NK-92 (cell line): Measurements from ENCODE around the gene SETD4.
"Not testable (repeated sequence)": the region's sequence is repeated elsewhere in the genome, so short reads cannot be mapped to it uniquely, and the experiment has no call there.

Experiments used
- DNase-seq: peaks from one replicate; lab custom pipeline; 2025; ENCODE audit not compliant: unreplicated experiment; lab: John Stamatoyannopoulos, UW

SETD4 gene

DNA sequence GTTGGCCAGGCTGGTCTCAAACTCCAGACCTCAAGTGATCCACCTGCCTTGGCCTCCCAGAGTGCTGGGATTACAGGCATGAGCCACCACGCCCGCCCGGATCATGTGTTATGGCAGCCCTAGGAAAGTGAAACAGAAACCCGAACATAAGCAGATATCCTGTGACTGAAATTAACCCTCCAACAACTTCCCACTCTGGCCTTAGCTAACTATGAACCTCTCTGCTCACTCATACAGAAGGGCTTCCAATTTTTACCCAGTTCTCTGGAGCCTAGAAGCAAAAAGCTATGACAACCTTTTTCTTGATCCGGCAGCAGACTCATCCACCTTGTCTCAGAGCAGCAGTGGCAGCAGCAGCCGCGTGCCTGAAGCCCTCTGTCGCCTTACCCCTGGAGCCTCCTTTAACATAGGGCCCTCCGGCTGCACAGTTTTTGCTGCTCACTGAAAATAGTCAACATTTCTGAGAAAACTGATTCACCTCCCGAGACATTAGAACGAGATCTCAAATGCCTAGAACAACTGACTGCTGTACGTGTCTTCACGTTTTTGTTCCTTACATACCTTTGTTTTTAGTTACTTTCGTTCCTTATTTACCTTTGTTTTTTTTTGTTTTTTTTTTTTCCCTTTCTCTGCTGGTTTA lies 18.8 kb upstream of the SETD4 start:
- no peak for DNase-seq

DNA sequence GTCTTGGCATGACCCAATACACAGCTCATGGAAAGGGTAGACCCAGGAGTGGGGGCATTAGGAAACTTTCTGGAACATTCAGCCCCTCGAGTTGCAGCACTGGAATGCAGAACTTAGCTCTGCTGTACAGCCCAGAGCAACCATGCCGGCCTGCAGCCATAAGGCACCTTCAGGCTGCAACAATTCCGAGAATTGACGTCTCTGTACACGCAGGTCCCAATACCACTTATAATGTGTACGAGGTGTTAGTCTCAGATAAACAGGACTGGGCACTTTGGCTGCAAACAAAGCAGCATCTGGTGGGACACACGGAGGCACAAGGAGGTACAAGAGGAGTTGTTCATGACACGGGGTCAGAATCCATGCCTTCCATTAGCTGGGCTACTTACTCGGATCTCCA lies 17.4 kb upstream of the SETD4 start:
- DNase-seq, result no peak

DNA sequence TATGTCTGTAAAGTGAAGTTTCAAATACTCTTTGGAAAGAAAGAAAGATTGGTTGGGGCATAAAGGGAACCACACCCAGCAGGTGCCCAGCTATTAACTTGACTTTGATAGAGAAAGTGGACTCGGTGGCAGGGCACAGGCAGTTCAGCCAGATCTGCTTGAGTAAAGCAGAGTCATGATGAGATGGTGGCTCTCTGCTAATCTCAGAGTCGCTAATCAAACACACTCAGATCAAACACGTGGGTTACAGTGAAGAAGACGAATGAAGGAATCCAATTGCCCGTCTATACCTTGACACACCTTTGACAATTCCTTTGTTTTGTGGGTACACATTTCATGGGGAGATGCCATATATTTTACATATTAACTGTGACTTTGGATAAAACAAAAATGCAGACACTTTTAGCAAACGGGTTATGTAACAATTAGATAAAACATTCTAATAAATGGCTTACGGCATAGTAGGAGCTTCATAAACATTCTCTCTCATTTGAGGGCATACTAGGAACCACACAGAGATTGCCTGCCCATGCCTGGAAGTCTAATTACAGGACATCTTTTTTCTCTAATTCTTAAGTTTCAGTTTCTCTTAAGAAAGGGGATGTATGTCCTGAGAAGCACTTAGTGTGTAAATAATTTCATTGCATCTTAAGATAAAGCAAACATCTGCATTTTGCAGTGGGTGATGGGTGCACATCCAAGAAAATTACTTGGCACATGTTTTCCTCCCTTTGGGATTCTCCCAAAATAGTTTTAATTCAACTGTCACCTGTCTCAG lies 16.7 kb upstream of the SETD4 start:
- DNase-seq, result no peak

- no peak for DNase-seq
These were observed 15.6 kb upstream of the SETD4 start for GRCh38 chr21:36075953-36076352.

GRCh38 chr21:36075171-36075570 lies 14.8 kb upstream of the SETD4 start:
- DNase-seq, result no peak

DNA sequence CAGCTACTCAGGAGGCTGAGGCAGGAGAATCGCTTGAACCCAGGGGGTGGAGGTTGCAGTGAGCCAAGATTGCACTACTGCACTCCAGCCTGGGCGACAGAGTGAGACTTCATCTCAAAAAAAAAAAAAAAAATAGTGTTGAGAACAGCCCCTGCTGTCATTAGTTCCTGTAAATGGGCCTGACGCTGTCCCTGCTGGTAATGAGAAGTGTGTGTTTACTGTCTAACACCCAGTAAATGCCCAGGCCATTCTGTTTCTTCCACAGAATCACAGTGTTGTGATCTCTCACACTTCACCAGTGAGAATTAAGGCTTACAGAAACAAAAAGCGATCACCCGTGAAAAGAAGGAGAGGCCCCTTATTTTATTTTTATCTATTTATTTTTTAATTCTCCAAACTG lies 13.6 kb upstream of the SETD4 start:
- DNase-seq, result not testable (repeated sequence)

- DNase-seq, result no peak
These were observed 12.9 kb upstream of the SETD4 start for GRCh38 chr21:36073181-36073580.

- DNase-seq, result no peak
These were observed 12.3 kb upstream of the SETD4 start for GRCh38 chr21:36072453-36073162.

DNA sequence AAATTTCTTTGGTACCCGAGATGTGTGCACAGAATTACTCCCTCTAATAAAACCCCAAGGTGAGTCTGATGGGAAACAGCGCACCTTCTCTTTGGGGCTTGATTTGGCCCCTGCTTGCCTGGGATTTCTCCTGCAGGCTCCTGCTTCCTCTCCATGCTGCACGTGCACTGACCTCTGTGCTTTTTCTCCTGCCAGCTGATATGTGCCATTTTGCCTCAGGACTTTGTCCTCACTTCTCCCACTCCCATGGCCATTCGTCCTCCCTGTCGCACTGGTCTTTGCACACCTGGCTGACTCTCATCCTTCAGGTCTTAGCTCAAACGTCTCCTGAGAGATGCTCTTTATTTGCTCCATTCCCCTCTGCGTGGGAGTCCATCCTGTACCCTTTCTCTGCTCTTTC lies 10.7 kb upstream of the SETD4 start:
- DNase-seq, result no peak

GRCh38 chr21:36069713-36070583 lies 9.6 kb upstream of the SETD4 start, which contains the start of gene CBR1:
Gene CBR1 (plus strand): TSS chr21:36070024. CDS start chr21:36070116, 92 bp downstream.
- DNase-seq, result peak; percentile 15

DNA sequence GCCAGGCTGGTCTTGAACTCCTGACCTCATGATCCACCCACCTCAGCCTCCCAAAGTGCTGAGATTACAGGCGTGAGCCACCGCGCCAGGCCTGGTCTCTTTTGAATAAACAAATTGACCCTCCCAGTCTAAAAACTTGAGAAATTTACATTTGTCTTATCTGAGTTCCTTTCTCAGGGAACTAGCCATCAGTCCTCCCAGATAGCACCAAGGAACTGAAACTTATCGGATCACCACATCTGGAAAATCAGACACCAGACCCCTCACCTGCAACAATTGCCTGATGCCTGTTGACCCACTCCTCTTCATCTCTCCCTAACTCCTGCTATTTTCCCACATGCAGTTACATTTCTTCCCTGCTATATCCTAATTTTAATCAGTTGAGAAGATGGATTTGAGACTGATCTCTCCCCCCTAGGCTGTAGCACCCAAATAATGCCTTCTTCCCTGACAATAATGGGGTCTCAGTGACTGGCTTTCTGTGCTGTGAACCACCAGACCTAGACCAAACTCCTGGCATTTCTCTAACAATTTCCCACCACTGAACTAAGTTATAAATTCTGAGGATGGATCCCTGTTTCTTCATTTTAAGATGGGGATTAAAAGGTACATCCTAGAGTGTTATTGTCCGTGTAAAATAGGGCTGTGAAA lies 8.5 kb upstream of the SETD4 start:
- DNase-seq, result no peak

DNA sequence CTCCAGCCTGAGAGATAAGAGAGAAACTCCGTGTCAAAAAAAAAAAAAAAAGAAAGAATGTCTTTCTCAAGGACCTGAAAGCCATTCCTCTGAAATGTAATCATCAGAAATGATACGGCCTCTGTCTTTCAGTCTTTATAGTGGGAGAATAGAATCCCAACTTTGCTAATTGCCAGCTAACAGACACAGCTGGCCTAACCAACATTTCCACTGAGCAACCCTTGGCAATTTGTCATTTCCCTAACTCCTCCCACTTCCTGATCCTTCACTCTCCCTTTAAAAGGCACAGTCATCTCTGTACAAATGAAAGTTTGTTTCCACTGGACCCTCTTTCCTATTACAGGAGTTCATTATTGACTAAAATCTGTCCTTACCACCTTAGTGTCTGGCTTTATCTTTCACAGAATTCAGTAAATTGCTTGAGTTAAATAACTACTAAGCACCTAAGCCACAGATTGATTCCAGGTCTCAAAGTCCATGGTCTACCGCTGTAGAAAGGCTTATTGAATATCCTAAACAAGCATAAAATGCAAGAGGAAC lies 5.2 kb upstream of the SETD4 start:
- DNase-seq, result no peak

GRCh38 chr21:36064085-36064460 lies 3.7 kb upstream of the SETD4 start:
- DNase-seq, result no peak

GRCh38 chr21:36063375-36064084 lies 3.2 kb upstream of the SETD4 start:
- no peak for DNase-seq

- no peak for DNase-seq
These were observed 1.1 kb upstream of the SETD4 start for GRCh38 chr21:36061445-36061844.

DNA sequence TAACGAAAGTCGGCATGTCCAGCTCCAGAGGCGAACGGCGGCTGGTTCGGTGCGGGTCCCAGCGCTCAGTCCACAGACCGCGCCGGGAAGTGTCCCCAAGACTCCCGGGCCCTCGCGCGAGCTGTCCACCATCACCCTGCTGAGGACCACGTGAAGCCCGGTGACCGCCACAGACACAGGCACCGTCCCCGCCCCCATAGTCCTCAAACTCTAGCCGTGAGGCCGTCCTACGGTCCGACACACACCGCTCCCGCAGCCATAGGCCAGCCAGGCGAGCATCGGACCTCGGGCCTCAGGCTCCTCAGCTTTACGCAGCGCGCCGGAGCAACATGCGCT lies 535 bp downstream of the SETD4 start:
- no peak for DNase-seq

GRCh38 chr21:36055551-36055950 lies 4.8 kb downstream of the SETD4 start:
- no peak for DNase-seq

DNA sequence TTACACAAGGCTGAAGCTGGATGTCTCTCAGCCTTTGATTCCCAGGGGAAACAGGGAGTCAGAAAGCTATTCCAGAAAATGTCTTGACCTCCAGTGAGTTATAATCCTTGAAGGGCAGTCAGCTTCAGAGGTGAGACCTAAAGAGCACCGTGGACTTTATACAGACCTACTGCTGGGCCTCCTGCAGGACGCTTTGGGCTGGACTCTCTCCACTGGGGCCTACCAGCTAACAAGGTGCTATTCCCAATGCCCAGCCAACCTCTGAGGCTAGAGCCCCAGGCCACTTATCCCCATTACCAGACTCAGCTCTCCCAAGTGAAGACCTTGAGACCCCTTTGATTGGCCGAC lies 6.6 kb downstream of the SETD4 start:
- no peak for DNase-seq

DNA sequence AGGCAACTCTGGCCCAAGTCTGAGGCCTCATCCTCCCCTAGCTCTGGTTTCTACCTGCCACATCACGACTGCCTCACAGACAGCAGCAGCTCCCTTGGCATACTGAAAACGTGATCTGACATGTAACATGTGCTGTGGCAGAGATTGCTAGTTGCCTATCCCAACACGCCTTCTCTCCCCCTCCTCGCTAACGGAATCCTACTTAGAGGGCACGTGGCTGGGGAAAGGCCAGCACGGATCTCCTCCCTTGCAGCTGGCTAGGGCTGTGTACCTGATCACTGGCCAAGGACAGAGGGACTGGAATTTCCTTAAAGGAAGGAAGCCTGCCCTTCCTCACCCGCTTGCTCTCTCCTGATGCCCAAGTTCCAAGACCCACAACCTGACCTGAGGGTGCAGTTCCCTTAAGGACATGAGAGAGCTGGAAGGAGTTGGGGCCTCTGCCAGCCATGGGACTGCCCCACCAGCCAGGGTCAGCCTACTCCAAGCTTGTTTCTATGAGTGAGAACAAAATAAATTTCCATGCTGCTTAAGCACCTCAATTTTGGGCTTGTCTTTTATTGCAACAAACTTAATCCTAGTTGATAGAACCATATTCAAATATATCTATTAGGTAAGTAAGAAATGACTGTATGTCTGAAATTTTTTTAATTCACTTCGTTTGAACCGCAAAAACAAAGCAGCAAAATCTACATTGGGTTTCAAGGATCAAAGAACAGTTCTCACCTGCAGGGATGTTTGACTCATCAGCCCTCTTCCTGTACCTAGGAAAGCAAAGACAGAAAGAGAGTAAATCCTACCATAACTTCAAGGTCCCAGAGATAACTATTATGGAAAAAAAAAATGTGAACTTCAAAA lies 7.2 kb downstream of the SETD4 start:
- no peak for DNase-seq
